GM12875 (cell line): ENCODE results near the gene SOBP.

Source experiments
- H3K4me3 ChIP-seq: one replicate; pipeline ENCODE4 v1.5.1; 2011; ENCODE audit warnings: low read depth, low read length, control low read depth
- CTCF ChIP-seq: IDR thresholded peaks from 2 replicates; pipeline ENCODE4 v1.5.1; 2011; ENCODE audit warnings: low read depth, mild to moderate bottlenecking, control low read depth, inconsistent platforms, low read length, moderate library complexity, borderline replicate concordance; ENCODE audit not compliant: insufficient read depth

The SOBP gene

GRCh38 chr6:107645740-107646139, 155.8 kb downstream of the SOBP start:
- no peak overlapping the region for H3K4me3 ChIP-seq
- no peak for TF ChIP-seq CTCF

- no peak for TF ChIP-seq CTCF
- no peak overlapping the region for H3K4me3 ChIP-seq
These were observed 156.3 kb downstream of the SOBP start for GRCh38 chr6:107646176-107646575.

- TF ChIP-seq CTCF: no peak
- no peak overlapping the region for H3K4me3 ChIP-seq
These were observed 157.0 kb downstream of the SOBP start for GRCh38 chr6:107646776-107647438.

- no peak for TF ChIP-seq CTCF
- no peak overlapping the region for H3K4me3 ChIP-seq
These were observed 157.6 kb downstream of the SOBP start for GRCh38 chr6:107647439-107647948.

- no peak for TF ChIP-seq CTCF
- no peak overlapping the region for H3K4me3 ChIP-seq
These were observed 159.1 kb downstream of the SOBP start for GRCh38 chr6:107648983-107649382.

- H3K4me3 ChIP-seq: no peak overlapping the region
- no peak for TF ChIP-seq CTCF
These were observed 162.7 kb downstream of the SOBP start for GRCh38 chr6:107652526-107653182.

- no peak for TF ChIP-seq CTCF
- no peak overlapping the region for H3K4me3 ChIP-seq
These were observed 163.3 kb downstream of the SOBP start for GRCh38 chr6:107653183-107653580.
